Endodermal cell (in vitro differentiated cells): ENCODE data around the gene MRFAP1L1. TPM values are rescaled to one million over a fixed set of nuclear protein-coding genes. Genes with fewer than 3 reads are reported as not detected.
A peak's percentile ranks its signal among the peaks of the same experiment; 100 is the strongest.
"Not testable (repeated sequence)": the region's sequence is repeated elsewhere in the genome, so short reads cannot be mapped to it uniquely, and the experiment has no call there.

Experiments
- DNase-seq: peaks from one replicate; pipeline ENCODE4 v3.0.0-alpha.2; 2017
- H3K27ac ChIP-seq: 2 replicates; pipeline ENCODE4 v1.5.1; 2013; ENCODE audit warnings: mild to moderate bottlenecking, low read depth, low read length, moderate library complexity
- H3K27me3 ChIP-seq: 2 replicates; pipeline ENCODE4 v1.6.1; 2013; ENCODE audit warnings: mild to moderate bottlenecking, low read length, moderate library complexity; ENCODE audit not compliant: insufficient read depth, control insufficient read depth, poor library complexity, severe bottlenecking
- H3K36me3 ChIP-seq: 2 replicates; pipeline ENCODE4 v1.7.0; 2013; ENCODE audit warnings: mild to moderate bottlenecking, low read length, moderate library complexity; ENCODE audit not compliant: control insufficient read depth, insufficient read depth
- H3K4me1 ChIP-seq: one replicate; pipeline ENCODE4 v1.7.0; 2013; ENCODE audit warnings: low read length; ENCODE audit not compliant: control insufficient read depth, insufficient read depth
- H3K4me3 ChIP-seq: 2 replicates; pipeline ENCODE4 v1.5.1; 2013; ENCODE audit warnings: mild to moderate bottlenecking, low read length, moderate library complexity
- H3K9ac ChIP-seq: 2 replicates; pipeline ENCODE4 v1.6.1; 2013; ENCODE audit warnings: mild to moderate bottlenecking, low read length, moderate library complexity; ENCODE audit not compliant: poor library complexity, severe bottlenecking; ENCODE audit errors: extremely low read depth
- H3K9me3 ChIP-seq: 2 replicates; pipeline ENCODE4 v1.6.1; 2013; ENCODE audit warnings: mild to moderate bottlenecking, low read length, moderate library complexity; ENCODE audit not compliant: control insufficient read depth
- H3K27ac Mint-ChIP-seq: 2 replicates; pipeline ENCODE4 v1.8.0; 2020; ENCODE audit warnings: mixed read lengths
- H3K27me3 Mint-ChIP-seq: 2 replicates; pipeline ENCODE4 v1.8.0; 2021; ENCODE audit warnings: mild to moderate bottlenecking, mixed read lengths; ENCODE audit not compliant: insufficient read depth
- H3K36me3 Mint-ChIP-seq: 2 replicates; pipeline ENCODE4 v1.8.0; 2020; ENCODE audit warnings: low read depth, mixed read lengths
- H3K4me1 Mint-ChIP-seq: 2 replicates; pipeline ENCODE4 v1.8.0; 2020; ENCODE audit warnings: mixed read lengths
- H3K4me3 Mint-ChIP-seq: 2 replicates; pipeline ENCODE4 v1.8.0; 2020; ENCODE audit warnings: mild to moderate bottlenecking, moderate library complexity, mixed read lengths
- H3K9me3 Mint-ChIP-seq: 2 replicates; pipeline ENCODE4 v1.8.0; 2020; ENCODE audit warnings: mild to moderate bottlenecking, mixed read lengths
- WGBS, 2 experiments: methylation state at CpG; one replicate each; pipeline versions ENCODE4 v1.1.5 to v1.1.7; 2013; ENCODE audit warnings: missing lambda C conversion rate in 2 of 2, mixed read lengths in 1 of 2; ENCODE audit not compliant: insufficient coverage in 1 of 2, insufficient read length in 1 of 2; 5-methylcytosine and 5-hydroxymethylcytosine counted together
- total RNA-seq, 2 donors: library from RNA; stranded (reverse); fragmentation: NEBNext Ultra II Directional in 1 of 2; extraction: Animal tissue kit (Norgen Biotek cat#: 25700) in 1 of 2; gene quantifications; 2 replicates in 1 of 2; 3 replicates in 1 of 2; pipeline ENCODE4 v1.2.1, GENCODE V29; 2021
- TF ChIP-seq, protein P1 (sequence below): fragments of 200-600 bp; sonication (generic); conservative IDR thresholded peaks from 2 replicates; pipeline ENCODE4 v1.5.0; 2021; ENCODE audit warnings: antibody characterized with exemption, mild to moderate bottlenecking

The MRFAP1L1 gene
- total RNA-seq, 2 donors from 2014 or later: 45.0 to 50.2 TPM

DNA sequence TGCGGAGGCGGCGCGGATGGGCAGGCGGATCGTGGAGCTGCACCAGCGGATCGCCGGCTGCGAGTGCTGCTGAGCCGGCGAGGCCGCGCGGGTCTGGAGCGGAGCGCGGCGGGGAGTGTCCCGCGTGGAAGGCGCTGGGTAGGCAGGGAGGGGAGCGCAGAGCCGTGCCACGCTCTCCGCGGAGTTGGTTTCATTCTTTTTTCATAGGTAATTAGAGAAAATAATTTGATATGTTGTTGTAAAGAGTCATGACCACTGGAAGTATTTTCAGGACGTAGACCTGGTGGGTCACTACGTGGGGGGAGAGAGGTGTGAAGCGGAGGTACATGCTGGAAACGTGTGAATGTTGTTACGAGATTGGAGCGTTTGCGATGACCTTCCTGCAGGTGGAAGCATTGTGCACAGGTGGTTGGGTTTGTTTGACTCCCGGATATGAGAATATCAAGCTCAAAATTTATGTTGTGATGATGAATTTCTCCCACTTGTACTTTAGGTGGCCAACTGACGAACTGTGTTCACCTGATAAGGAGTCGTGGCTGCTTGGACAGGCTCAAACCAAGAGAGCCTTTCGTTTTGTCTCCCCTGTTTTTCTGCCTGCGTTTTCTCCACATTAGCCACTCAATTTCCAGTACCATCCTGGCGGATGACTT, 35.0 kb downstream of the MRFAP1L1 start:
- peak overlapping the region; percentile 76 for H3K4me3 Mint-ChIP-seq
- peaks cover 6% of the 10 kb centered on the region for H3K27me3 Mint-ChIP-seq
- H3K9me3 ChIP-seq: no peaks in the 10 kb centered on the region
- H3K4me3 ChIP-seq: peak overlapping the region; percentile 86
- peak overlapping the region; percentile 32 for H3K9ac ChIP-seq
- peaks cover 28% of the 10 kb centered on the region for H3K36me3 Mint-ChIP-seq
- peaks cover 5% of the 10 kb centered on the region for H3K9me3 Mint-ChIP-seq
- DNase-seq: peak; percentile 73
- peaks cover 24% of the 10 kb centered on the region for H3K36me3 ChIP-seq
- H3K4me1 ChIP-seq: no peaks in the 10 kb centered on the region
- TF ChIP-seq, protein P1, sequence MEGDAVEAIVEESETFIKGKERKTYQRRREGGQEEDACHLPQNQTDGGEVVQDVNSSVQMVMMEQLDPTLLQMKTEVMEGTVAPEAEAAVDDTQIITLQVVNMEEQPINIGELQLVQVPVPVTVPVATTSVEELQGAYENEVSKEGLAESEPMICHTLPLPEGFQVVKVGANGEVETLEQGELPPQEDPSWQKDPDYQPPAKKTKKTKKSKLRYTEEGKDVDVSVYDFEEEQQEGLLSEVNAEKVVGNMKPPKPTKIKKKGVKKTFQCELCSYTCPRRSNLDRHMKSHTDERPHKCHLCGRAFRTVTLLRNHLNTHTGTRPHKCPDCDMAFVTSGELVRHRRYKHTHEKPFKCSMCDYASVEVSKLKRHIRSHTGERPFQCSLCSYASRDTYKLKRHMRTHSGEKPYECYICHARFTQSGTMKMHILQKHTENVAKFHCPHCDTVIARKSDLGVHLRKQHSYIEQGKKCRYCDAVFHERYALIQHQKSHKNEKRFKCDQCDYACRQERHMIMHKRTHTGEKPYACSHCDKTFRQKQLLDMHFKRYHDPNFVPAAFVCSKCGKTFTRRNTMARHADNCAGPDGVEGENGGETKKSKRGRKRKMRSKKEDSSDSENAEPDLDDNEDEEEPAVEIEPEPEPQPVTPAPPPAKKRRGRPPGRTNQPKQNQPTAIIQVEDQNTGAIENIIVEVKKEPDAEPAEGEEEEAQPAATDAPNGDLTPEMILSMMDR: peak; percentile 70
- H3K27ac Mint-ChIP-seq: no peak overlapping the region
- 8 to 20% methylated on average over 17 to 40 of the region's 40 CpGs for WGBS, 2 experiments
- H3K27me3 ChIP-seq: no peaks in the 10 kb centered on the region
- H3K27ac ChIP-seq: no peak overlapping the region
- peaks cover 22% of the 10 kb centered on the region for H3K4me1 Mint-ChIP-seq

DNA sequence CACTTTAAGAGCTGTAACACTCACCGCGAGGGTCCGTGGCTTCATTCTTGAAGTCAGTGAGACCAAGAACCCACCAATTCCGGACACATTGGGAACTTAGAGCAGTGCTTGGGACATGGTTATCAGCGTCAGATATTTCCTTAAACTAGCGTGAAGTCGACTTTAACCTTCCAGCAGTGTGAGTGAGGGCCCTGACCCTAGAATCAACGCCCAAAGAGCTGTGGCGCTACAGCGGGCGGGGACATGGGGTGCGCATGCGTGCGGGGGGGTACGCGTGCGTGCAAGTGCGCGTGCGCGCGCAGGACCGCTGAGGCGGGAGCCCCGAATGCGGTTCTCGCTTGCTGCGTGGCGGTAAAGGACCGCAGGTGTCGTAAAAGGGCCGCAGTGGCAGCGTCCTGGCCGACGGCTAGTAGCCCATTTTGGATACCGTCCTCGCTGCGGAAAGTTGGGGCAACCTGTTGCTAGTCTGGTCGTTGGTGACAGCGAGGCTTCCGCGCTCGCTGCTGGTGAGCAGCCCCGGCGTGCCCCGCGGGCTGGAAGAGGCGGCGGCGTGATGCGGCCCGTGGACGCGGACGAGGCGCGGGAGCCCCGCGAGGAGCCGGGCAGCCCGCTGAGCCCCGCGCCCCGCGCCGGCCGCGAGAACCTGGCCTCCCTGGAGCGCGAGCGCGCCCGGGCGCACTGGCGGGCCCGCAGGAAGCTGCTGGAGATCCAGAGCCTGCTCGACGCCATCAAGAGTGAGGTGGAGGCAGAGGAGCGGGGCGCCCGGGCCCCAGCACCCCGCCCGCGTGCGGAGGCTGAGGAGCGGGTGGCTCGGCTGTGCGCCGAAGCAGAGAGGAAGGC, 35.8 kb downstream of the MRFAP1L1 start:
- TF ChIP-seq, protein P1: no peak
- H3K36me3 ChIP-seq: peaks cover 24% of the 10 kb centered on the region
- peak overlapping the region; percentile 58 for H3K27ac ChIP-seq
- Mint-ChIP-seq H3K4me3 (peak overlapping the region; percentile 76), H3K27me3 (peaks cover 6% of the 10 kb centered on the region), H3K27ac (peak overlapping the region; percentile 89), H3K9me3 (peaks cover 5% of the 10 kb centered on the region), H3K4me1 (peaks cover 22% of the 10 kb centered on the region), H3K36me3 (peaks cover 25% of the 10 kb centered on the region)
- peak overlapping the region; percentile 41 for H3K9ac ChIP-seq
- no peaks in the 10 kb centered on the region for H3K27me3 ChIP-seq
- no peaks in the 10 kb centered on the region for H3K4me1 ChIP-seq
- peak; percentile 96 for DNase-seq
- peak overlapping the region; percentile 86 for H3K4me3 ChIP-seq
- H3K9me3 ChIP-seq: no peaks in the 10 kb centered on the region
- 3 to 10% methylated on average over 39 to 89 of the region's 89 CpGs for WGBS, 2 experiments

DNA sequence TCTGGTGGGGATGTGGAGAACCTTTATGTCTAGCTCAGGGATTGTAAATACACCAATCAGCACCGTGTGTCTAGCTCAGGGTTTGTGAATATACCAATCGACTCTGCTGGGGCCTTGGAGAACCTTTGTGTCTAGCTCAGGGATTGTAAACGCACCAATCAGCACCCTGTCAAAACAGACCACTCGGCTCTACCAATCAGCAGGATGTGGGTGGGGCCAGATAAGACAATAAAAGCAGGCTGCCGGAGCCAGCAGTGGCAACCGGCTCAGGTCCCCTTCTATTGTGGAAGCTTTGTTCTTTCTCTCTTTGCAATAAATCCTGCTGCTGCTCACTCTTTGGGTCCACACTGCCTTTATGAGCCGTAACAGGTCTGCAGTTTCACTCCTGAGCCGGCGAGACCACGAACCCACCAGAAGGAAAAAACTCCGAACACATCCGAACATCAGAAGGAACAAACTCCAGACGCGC, 36.4 kb downstream of the MRFAP1L1 start:
- H3K9me3 ChIP-seq, H3K9me3 Mint-ChIP-seq, H3K4me1 ChIP-seq, DNase-seq, H3K27me3 Mint-ChIP-seq, H3K27me3 ChIP-seq: not testable (repeated sequence)
- WGBS, 2 experiments: 74 to 89% methylated on average over 4 to 14 of the region's 14 CpGs
- Histone ChIP-seq H3K9ac (peak overlapping the region; percentile 41), H3K4me3 (peak overlapping the region; percentile 86), H3K27ac (peak overlapping the region; percentile 58), H3K36me3 (peaks cover 19% of the 10 kb centered on the region)
- Mint-ChIP-seq H3K4me3 (peak overlapping the region; percentile 76), H3K27ac (peak overlapping the region; percentile 89), H3K4me1 (peaks cover 22% of the 10 kb centered on the region), H3K36me3 (peaks cover 25% of the 10 kb centered on the region)

DNA sequence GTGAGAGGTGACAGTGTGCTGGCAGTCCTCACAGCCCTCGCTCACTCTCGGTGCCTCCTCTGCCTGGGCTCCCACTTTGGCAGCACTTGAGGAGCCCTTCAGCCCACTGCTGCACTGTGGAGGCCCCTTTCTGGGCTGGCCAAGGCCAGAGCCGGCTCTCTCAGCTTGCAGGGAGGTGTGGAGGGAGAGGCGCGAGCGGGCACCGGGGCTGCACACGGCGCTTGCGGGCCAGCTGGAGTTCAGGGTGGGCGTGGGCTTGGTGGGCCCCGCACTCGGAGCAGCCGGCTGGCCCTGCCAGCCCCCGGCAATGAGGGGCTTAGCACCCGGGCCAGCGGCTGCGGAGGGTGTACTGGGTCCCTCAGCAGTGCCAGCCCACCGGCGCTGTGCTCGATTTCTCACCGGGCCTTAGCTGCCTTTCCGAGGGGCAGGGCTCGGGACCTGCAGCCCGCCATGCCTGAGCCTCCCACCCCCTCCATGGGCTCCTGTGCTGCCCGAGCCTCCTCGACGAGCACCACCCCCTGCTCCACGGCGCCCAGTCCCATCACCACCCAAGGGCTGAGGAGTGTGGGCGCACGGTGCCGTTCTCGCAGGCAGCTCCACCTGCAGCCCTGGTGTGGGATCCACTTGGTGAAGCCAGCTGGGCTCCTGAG, 37.0 kb downstream of the MRFAP1L1 start:
- H3K9me3 Mint-ChIP-seq, H3K27ac Mint-ChIP-seq, H3K27ac ChIP-seq, H3K27me3 ChIP-seq, H3K4me3 ChIP-seq, H3K9ac ChIP-seq, H3K9me3 ChIP-seq, H3K27me3 Mint-ChIP-seq, DNase-seq, H3K4me1 ChIP-seq: not testable (repeated sequence)
- 96 to 99% methylated on average over 10 to 34 of the region's 34 CpGs for WGBS, 2 experiments
- peaks cover 22% of the 10 kb centered on the region for H3K4me1 Mint-ChIP-seq
- H3K36me3 Mint-ChIP-seq: peaks cover 23% of the 10 kb centered on the region
- H3K4me3 Mint-ChIP-seq: peak overlapping the region; percentile 76
- peaks cover 19% of the 10 kb centered on the region for H3K36me3 ChIP-seq
